HG03469 (cell line): ENCODE data around the gene TFCP2.
"Not testable (repeated sequence)": the region's sequence is repeated elsewhere in the genome, so short reads cannot be mapped to it uniquely, and the experiment has no call there.

Source experiments
- ATAC-seq: cut with Tn5 transposase; IDR thresholded peaks from one replicate; pipeline ENCODE4 v1.9.1; 2021; ENCODE audit warnings: mild to moderate bottlenecking, moderate library complexity, moderate number of reproducible peaks; ENCODE audit not compliant: unreplicated experiment

The TFCP2 gene

GRCh38 chr12:51172515-51173431 lies at the start of gene TFCP2:
Gene TFCP2, minus strand, starts transcription at chr12:51173135. Its CDS starts 713 bp downstream, at chr12:51172422.
- peak; percentile 83 for ATAC-seq

GRCh38 chr12:51222461-51222860 lies 49.5 kb upstream of the TFCP2 start:
- no peak for ATAC-seq

- not testable (repeated sequence) for ATAC-seq
Measured at GRCh38 chr12:51219857-51220256, 46.9 kb upstream of the TFCP2 start.

GRCh38 chr12:51219322-51219721 lies 46.4 kb upstream of the TFCP2 start:
- no peak for ATAC-seq

GRCh38 chr12:51218607-51219161 lies 45.7 kb upstream of the TFCP2 start:
- ATAC-seq: no peak

- ATAC-seq: no peak
Measured at GRCh38 chr12:51217968-51218606, 45.2 kb upstream of the TFCP2 start, which contains the start of gene POU6F1. Gene POU6F1, minus strand, starts transcription at chr12:51218062. Its CDS starts 11,226 bp downstream, at chr12:51206836.

- no peak for ATAC-seq
Measured at GRCh38 chr12:51217133-51217967, 44.4 kb upstream of the TFCP2 start.

GRCh38 chr12:51216642-51217041 lies 43.7 kb upstream of the TFCP2 start:
- no peak for ATAC-seq

- ATAC-seq: no peak
Measured at GRCh38 chr12:51214895-51215294, 42.0 kb upstream of the TFCP2 start.

- ATAC-seq: no peak
Measured at GRCh38 chr12:51210690-51211395, 37.9 kb upstream of the TFCP2 start.

- no peak for ATAC-seq
Measured at GRCh38 chr12:51209259-51209658, 36.3 kb upstream of the TFCP2 start.

GRCh38 chr12:51208016-51208660 lies 35.2 kb upstream of the TFCP2 start:
- no peak for ATAC-seq

GRCh38 chr12:51205350-51205749 lies 32.4 kb upstream of the TFCP2 start:
- ATAC-seq: no peak

- no peak for ATAC-seq
Measured at GRCh38 chr12:51202718-51203117, 29.8 kb upstream of the TFCP2 start.

GRCh38 chr12:51200806-51201205 lies 27.9 kb upstream of the TFCP2 start:
- ATAC-seq: no peak

- ATAC-seq: no peak
Measured at GRCh38 chr12:51200156-51200555, 27.2 kb upstream of the TFCP2 start.

- no peak for ATAC-seq
Measured at GRCh38 chr12:51199366-51199945, 26.5 kb upstream of the TFCP2 start.

GRCh38 chr12:51198568-51199365 lies 25.8 kb upstream of the TFCP2 start:
- ATAC-seq: no peak
